RWPE1 (cell line): ENCODE results near the gene PIK3C2G.

Experiments
- CTCF ChIA-PET: fragments of 350-600 bp; sonication (Branson Sonifier 250); formaldehyde crosslinking; extraction: SDS; loops from one replicate; lab custom pipeline; 2021; lab: Yijun Ruan, JAX
- POLR2A ChIA-PET: fragments of 400-600 bp; formaldehyde crosslinking; extraction: SDS; loops from one replicate; lab custom pipeline; 2020; ENCODE audit warnings: antibody characterized with exemption; ENCODE audit not compliant: low non-redundant PET; lab: Yijun Ruan, JAX
- DNase-seq: peaks from one replicate; pipeline ENCODE4 v3.0.0; 2012; ENCODE audit warnings: low spot score
- H3K27ac ChIP-seq: fragments of 450-650 bp; 2 replicates; pipeline ENCODE4 v1.5.1; 2017
- CTCF ChIP-seq: fragments of 450-650 bp; conservative IDR thresholded peaks from 2 replicates; pipeline ENCODE4 v1.5.1; 2017; ENCODE audit warnings: low read depth, mild to moderate bottlenecking

PIK3C2G gene

DNA sequence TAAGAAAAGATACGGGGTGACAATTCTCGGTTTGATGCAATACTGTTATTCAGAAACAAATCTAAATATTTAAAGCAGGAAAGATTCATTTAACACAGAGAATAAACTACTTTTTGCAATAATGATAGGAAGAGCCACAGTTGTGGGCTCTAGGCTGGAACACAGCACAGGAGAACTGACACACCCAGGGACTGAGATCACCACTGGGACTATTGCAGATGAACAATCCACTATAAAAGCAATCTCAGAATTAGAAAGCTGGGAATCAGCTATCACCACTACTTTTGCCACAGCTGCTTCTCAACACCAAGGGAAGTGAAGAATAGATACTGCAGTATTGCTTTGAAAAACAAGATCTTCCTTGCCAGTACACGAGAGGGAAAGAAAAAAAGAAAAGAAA is 4.1 kb upstream of the PIK3C2G start:
- DNase-seq, result no peak
- POLR2A ChIA-PET, result no interaction called here
- no peak for TF ChIP-seq CTCF
- no peak overlapping the region for H3K27ac ChIP-seq
- CTCF ChIA-PET, result no interaction called here

DNA sequence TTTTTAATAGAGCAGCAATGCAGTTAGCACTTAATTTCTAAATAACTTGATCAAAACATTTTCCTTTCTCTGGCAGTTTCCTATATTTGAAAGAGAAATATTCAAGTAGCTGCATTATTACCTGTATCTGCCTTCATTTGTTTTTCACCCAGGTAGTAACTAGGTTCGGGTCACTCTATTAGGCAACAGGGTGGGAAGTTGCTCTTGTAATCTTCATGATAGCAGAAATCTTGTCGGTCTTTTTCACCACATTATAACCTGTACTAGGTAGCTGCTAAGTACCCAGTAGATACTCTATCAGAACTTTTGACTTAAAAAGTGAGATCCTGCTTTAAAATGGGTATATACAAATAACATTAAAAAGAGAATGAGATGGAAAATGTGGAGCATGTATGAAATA is 2.4 kb upstream of the PIK3C2G start:
- TF ChIP-seq CTCF, result no peak
- POLR2A ChIA-PET, result no interaction called here
- no peak overlapping the region for H3K27ac ChIP-seq
- CTCF ChIA-PET, result no interaction called here
- no peak for DNase-seq

GRCh38 chr12:18259906-18260682 is 1.2 kb upstream of the PIK3C2G start:
- CTCF ChIA-PET, result no interaction called here
- no peak overlapping the region for H3K27ac ChIP-seq
- POLR2A ChIA-PET, result no interaction called here
- TF ChIP-seq CTCF, result no peak
- DNase-seq, result no peak

GRCh38 chr12:18261906-18262305 is 588 bp downstream of the PIK3C2G start:
- DNase-seq, result no peak
- CTCF ChIA-PET, result interaction anchor here (1.3 to 2.0 kb wide), 2 partner anchors 11 to 58 kb away, joined by 4 to 12 read pairs; no protein-coding TSS in a partner anchor
- POLR2A ChIA-PET, result no interaction called here
- H3K27ac ChIP-seq, result no peak overlapping the region
- no peak for TF ChIP-seq CTCF

DNA sequence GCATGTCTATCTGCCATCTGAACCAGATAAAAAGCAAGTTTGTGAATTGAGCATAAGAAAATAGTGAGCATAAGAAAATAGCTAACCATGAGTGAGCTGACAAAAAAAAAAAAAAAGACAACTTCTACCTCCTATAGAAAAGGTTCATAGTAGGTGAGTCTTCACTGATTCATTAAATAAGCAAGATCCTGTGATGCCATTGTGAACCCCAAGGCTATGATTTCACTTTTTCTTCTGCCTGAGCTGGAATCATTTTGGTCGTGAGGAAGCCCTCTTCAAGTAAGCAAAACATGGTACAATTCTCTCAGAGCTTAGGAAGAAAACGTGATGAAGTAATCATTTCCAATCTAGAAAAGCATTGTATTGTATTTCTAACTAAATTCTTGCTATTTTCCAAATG is 1.2 kb downstream of the PIK3C2G start:
- ChIA-PET CTCF (interaction anchor here (1.3 to 2.0 kb wide), 2 partner anchors 12 to 57 kb away, joined by 4 to 12 read pairs; no protein-coding TSS in a partner anchor), POLR2A (no interaction called here)
- no peak for TF ChIP-seq CTCF
- no peak overlapping the region for H3K27ac ChIP-seq
- peak; percentile 13 for DNase-seq

DNA sequence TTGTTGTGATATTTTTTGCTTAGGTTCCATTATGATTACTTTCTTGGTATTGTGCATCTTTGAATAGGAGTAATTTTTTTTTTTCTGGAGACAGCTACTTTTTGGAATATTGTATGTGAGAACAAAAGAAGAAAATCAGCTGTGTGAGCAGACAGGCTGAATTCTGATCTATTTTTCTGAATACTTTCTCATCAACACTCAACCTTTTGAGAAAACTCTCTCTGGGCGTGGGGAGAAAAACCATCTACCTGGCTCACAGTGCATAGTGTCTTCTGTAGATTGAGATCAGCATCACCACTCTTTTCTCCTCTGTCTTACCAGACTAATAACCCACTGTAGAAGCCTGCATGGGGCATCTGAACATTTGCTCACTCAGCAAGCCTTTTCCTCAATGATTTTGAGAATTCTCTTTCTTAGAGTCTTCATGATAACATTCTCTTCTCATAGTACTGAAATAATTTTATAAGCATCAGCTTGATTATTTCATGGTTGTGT is 3.3 kb downstream of the PIK3C2G start:
- TF ChIP-seq CTCF, result no peak
- H3K27ac ChIP-seq, result no peak overlapping the region
- DNase-seq, result no peak
- ChIA-PET CTCF (no interaction called here), POLR2A (no interaction called here)
